A549 (cell line): Measurements from ENCODE around the gene MCTP1. TPM values are rescaled to one million over a fixed set of nuclear protein-coding genes. Genes with fewer than 3 reads are reported as not detected.
A peak's percentile ranks its signal among the peaks of the same experiment; 100 is the strongest.

Experiments used
- ATAC-seq, 2 experiments: fragments of 200-7000 bp in 1 of 2; fragments of >200 bp in 1 of 2; cut with Nextera tagmentation in 1 of 2; cut with Tn5 transposase in 1 of 2; 3 replicates each; pipeline versions ENCODE4 v1.8.0 to v1.9.1; 2018 to 2020; ENCODE audit warnings: mild to moderate bottlenecking in 1 of 2, moderate library complexity in 1 of 2
- CTCF ChIA-PET: fragments of 300-600 bp; sonication (Branson Sonifier 250); formaldehyde crosslinking; extraction: SDS; loops from one replicate; lab custom pipeline; 2021; ENCODE audit warnings: antibody characterized with exemption, inconsistent platforms; lab: Yijun Ruan, JAX
- POLR2A ChIA-PET: fragments of 350-600 bp; formaldehyde crosslinking; extraction: SDS; loops from one replicate; lab custom pipeline; 2021; ENCODE audit warnings: antibody characterized with exemption, inconsistent platforms; lab: Yijun Ruan, JAX
- DNase-seq, 2 experiments: peaks; one replicate each; pipeline versions ENCODE4 v3.0.0 to v3.0.0-alpha.2; 2011 to 2016; ENCODE audit warnings: low read depth in 1 of 2, low spot score in 1 of 2
- FAIRE-seq: peaks from 2 replicates; lab custom pipeline; 2011; peaks lifted over from hg19 to GRCh38; lab: Jason Lieb, UNC
- H3K27ac ChIP-seq, 2 experiments: fragments of >200 bp; sonication (Bioruptor Twin); formaldehyde crosslinking; 3 replicates each; pipeline ENCODE4 v1.5.1; 2016 to 2017
- H3K4me1 ChIP-seq: fragments of >200 bp; sonication (Bioruptor Twin); formaldehyde crosslinking; 3 replicates; pipeline ENCODE4 v1.6.1; 2016
- H3K4me2 ChIP-seq: fragments of >200 bp; sonication (Bioruptor Twin); formaldehyde crosslinking; 3 replicates; pipeline ENCODE4 v1.6.1; 2016
- H3K4me3 ChIP-seq: fragments of >200 bp; sonication (Bioruptor Twin); formaldehyde crosslinking; 3 replicates; pipeline ENCODE4 v1.5.1; 2016
- H3K9me3 ChIP-seq: fragments of >200 bp; sonication (Bioruptor Twin); formaldehyde crosslinking; 3 replicates; pipeline ENCODE4 v1.6.1; 2016
- BHLHE40 ChIP-seq: IDR thresholded peaks from 2 replicates; pipeline ENCODE4 v1.6.1; 2012; ENCODE audit warnings: low read depth, low read length, inconsistent platforms
- CBX2 ChIP-seq: fragments of 200-600 bp; sonication (generic); IDR thresholded peaks from 2 replicates; pipeline ENCODE4 v1.6.1; 2016; ENCODE audit warnings: low read depth, mild to moderate bottlenecking, borderline replicate concordance
- CHD2 ChIP-seq: fragments of 150-350 bp; IDR thresholded peaks from 2 replicates; pipeline ENCODE4 v1.6.1; 2014; ENCODE audit warnings: low read length; ENCODE audit not compliant: partially characterized antibody
- CHD4 ChIP-seq: fragments of 200-600 bp; sonication (generic); IDR thresholded peaks from 2 replicates; pipeline ENCODE4 v1.6.1; 2016; ENCODE audit warnings: antibody characterized with exemption, mild to moderate bottlenecking, borderline replicate concordance
- EHF ChIP-seq: fragments of 250-450 bp; sonication (Bioruptor Pico); IDR thresholded peaks from 2 replicates; pipeline ENCODE4 v1.5.0; 2020; ENCODE audit warnings: mild to moderate bottlenecking
- EP300 ChIP-seq, 2 experiments: fragments of >200 bp; sonication (Bioruptor Twin); formaldehyde crosslinking; IDR thresholded peaks; 2 replicates in 1 of 2; 3 replicates in 1 of 2; pipeline ENCODE4 v1.6.1; 2016 to 2017
- FOSB ChIP-seq: fragments of 250-450 bp; sonication (Bioruptor Pico); IDR thresholded peaks from 2 replicates; pipeline ENCODE4 v1.5.0; 2020; ENCODE audit warnings: mild to moderate bottlenecking, moderate library complexity
- FOSL2 ChIP-seq, 2 experiments: fragments of 450-650 bp in 1 of 2; fragments of >200 bp in 1 of 2; sonication (Bioruptor Twin) in 1 of 2; formaldehyde crosslinking; IDR thresholded peaks; 2 replicates each; pipeline versions ENCODE4 v1.5.0 to v1.6.1; 2016 to 2020; ENCODE audit warnings: mild to moderate bottlenecking in 1 of 2, moderate library complexity in 1 of 2
- GATA3 ChIP-seq: IDR thresholded peaks from 2 replicates; pipeline ENCODE4 v1.6.1; 2012; ENCODE audit warnings: borderline replicate concordance
- HDAC2 ChIP-seq: fragments of 200-600 bp; sonication (generic); IDR thresholded peaks from 2 replicates; pipeline ENCODE4 v1.6.1; 2016
- HOXA7 ChIP-seq: fragments of 250-450 bp; sonication (Bioruptor Pico); IDR thresholded peaks from 2 replicates; pipeline ENCODE4 v1.5.0; 2020; ENCODE audit warnings: mild to moderate bottlenecking, moderate library complexity
- JUN ChIP-seq, 2 experiments: fragments of >200 bp; sonication (Bioruptor Twin); formaldehyde crosslinking; IDR thresholded peaks; 2 replicates in 1 of 2; 3 replicates in 1 of 2; pipeline ENCODE4 v1.6.1; 2016 to 2017
- KDM1A ChIP-seq: fragments of 200-600 bp; sonication (generic); IDR thresholded peaks from 2 replicates; pipeline ENCODE4 v1.6.1; 2016; ENCODE audit warnings: low read depth, mild to moderate bottlenecking
- MAFK ChIP-seq: fragments of 450-650 bp; IDR thresholded peaks from 2 replicates; pipeline ENCODE4 v1.6.1; 2014; ENCODE audit not compliant: partially characterized antibody
- MAZ ChIP-seq: fragments of 150-350 bp; IDR thresholded peaks from 2 replicates; pipeline ENCODE4 v1.6.1; 2014; ENCODE audit warnings: antibody characterized with exemption, low read depth, low read length, borderline replicate concordance
- NFE2L2 ChIP-seq: fragments of 150-350 bp; conservative IDR thresholded peaks from 2 replicates; pipeline ENCODE4 v1.6.1; 2014; ENCODE audit warnings: low read length
- NR3C1 ChIP-seq: fragments of >200 bp; sonication (Bioruptor Twin); formaldehyde crosslinking; IDR thresholded peaks from 3 replicates; pipeline ENCODE4 v1.6.1; 2017
- PHF8 ChIP-seq: fragments of 200-600 bp; sonication (generic); IDR thresholded peaks from 2 replicates; pipeline ENCODE4 v1.6.1; 2016; ENCODE audit warnings: low read depth, mild to moderate bottlenecking, antibody characterized with exemption, moderate library complexity, borderline replicate concordance
- RAD21 ChIP-seq, 2 experiments: fragments of >200 bp in 1 of 2; sonication (Bioruptor Twin) in 1 of 2; formaldehyde crosslinking in 1 of 2; IDR thresholded peaks in 1 of 2; conservative IDR thresholded peaks in 1 of 2; 2 replicates in 1 of 2; 3 replicates in 1 of 2; pipeline ENCODE4 v1.6.1; 2012 to 2018; ENCODE audit warnings: inconsistent platforms in 1 of 2
- RCOR1 ChIP-seq: fragments of 150-350 bp; IDR thresholded peaks from 2 replicates; pipeline ENCODE4 v1.6.1; 2014; ENCODE audit warnings: antibody characterized with exemption, low read length, low read depth
- WGBS: methylation state at CpG from one replicate; pipeline ENCODE4 v1.1.6; 2017; ENCODE audit errors: missing lambda C conversion rate; 5-methylcytosine and 5-hydroxymethylcytosine counted together
- polyA plus RNA-seq, 4 experiments: library from polyadenylated mRNA; depleted of rRNA in 3 of 4; stranded (reverse); fragments of >200 nt; fragmentation: RNase III in 1 of 4; extraction: RNeasy Plus Mini Kit Qiagen cat#74134 plus additional on column Dnase treatment in 1 of 4; gene quantifications; 2 replicates in 3 of 4; 3 replicates in 1 of 4; pipeline ENCODE4 v1.2.3, GENCODE V29; 2011 to 2017
- TF ChIP-seq, protein P1 (sequence below): fragments of 250-450 bp; sonication (Bioruptor Pico); IDR thresholded peaks from 2 replicates; pipeline ENCODE4 v1.5.0; 2020; ENCODE audit warnings: low read depth, mild to moderate bottlenecking, moderate library complexity
- TF ChIP-seq, protein P2 (sequence below): fragments of >200 bp; sonication (Bioruptor Twin); formaldehyde crosslinking; IDR thresholded peaks from 3 replicates; pipeline ENCODE4 v1.5.1; 2016
- TF ChIP-seq, protein P3 (sequence below): fragments of 150-350 bp; IDR thresholded peaks from 2 replicates; pipeline ENCODE4 v1.6.1; 2014; ENCODE audit warnings: low read depth, mild to moderate bottlenecking, low read length

MCTP1 gene
- polyA plus RNA-seq, 2 of the 4 experiments (the other 2 are of a cell fraction): 5.4 to 6.9 TPM

DNA sequence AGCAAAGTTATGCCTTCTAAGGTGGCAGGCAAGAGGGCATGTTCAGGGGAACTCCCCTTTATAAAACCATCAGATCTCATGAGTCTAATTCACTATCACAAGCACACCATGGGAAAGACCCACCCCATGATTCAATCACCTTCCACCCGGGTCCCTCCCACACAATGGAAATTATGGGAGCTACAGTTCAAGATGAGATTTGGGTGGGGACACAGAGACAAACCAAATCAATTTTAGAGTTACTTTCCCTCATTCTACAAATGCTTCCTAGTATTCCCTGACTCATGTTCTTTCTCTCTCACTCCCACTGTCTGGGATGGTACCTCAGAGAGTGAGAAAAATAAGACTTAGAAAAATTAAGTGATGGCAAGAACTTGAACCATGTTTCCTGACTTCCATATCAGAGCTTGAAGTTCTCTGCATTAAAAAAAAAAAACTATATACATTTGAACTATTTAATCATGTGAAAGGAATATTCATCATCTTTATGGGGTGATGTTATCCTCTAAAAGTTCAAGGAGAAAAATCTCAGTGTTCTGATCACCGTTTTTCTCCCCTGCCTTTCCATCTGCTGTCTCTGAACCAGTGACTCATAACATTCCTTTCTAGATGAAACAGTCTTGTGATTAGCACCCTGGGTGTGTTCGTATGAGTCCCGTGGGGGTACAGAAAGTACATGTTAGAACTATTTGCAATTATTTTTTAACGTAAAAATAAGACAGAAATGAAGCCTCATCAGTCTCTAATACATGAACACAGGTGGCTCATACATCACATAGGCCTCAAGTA lies 383.5 kb downstream of the MCTP1 start:
- no peak for FAIRE-seq
- CTCF ChIA-PET: no interaction called here

DNA sequence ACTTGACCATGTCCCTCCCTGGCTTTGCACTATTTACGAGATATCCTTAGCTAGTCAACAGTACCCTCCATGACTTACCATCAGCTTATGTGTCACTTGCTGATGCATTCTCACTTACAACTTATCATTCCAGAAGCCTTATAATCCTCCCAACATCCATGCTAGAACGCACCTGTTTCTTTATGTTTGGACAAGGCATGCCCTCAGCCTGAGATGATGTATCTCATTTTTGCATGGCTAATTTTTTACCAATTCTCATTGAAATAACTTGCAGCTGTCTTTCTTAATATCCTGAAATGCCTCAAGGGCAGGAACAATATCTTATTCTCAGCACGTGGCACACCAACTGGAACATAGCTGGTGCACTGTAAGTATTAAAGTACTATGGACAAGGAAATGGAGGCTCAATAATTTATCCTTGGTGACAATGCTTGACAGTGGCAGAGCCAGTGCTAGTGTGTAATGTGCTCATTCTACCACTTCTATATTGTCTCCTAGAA lies 384.8 kb downstream of the MCTP1 start:
- ChIA-PET POLR2A (no interaction called here), CTCF (no interaction called here)
- FAIRE-seq: no peak
- no peak for TF ChIP-seq CHD2
- TF ChIP-seq, protein P1, sequence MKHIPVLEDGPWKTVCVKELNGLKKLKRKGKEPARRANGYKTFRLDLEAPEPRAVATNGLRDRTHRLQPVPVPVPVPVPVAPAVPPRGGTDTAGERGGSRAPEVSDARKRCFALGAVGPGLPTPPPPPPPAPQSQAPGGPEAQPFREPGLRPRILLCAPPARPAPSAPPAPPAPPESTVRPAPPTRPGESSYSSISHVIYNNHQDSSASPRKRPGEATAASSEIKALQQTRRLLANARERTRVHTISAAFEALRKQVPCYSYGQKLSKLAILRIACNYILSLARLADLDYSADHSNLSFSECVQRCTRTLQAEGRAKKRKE (CRISPR knock-in tag): no peak
- no peak for TF ChIP-seq NR3C1
- TF ChIP-seq RCOR1: no peak
- no peak for TF ChIP-seq NFE2L2
- no peak for TF ChIP-seq EP300 (IDR thresholded peaks at IDR 0.05)
- TF ChIP-seq HDAC2: no peak
- TF ChIP-seq EHF (CRISPR knock-in tag): no peak
- TF ChIP-seq CBX2: no peak
- TF ChIP-seq FOSB: no peak
- no peak for TF ChIP-seq PHF8
- Histone ChIP-seq H3K4me1 (peaks cover 12% of the 10 kb centered on the region; the same call in 2 of the 3 replicates), H3K9me3 (no peaks in the 10 kb centered on the region), H3K4me3 (no peak overlapping the region), H3K4me2 (no peak overlapping the region), H3K27ac (no peak overlapping the region; a peak in 1 of 6 replicates)
- no peak for DNase-seq
- no peak for ATAC-seq
- 69% methylated on average over 3 of the region's 3 CpGs for WGBS

More for the DNA sequence above, 383.5 kb downstream of the MCTP1 start:
- POLR2A ChIA-PET: no interaction called here
- Histone ChIP-seq H3K4me2 (peak overlapping the region; percentile 33), H3K4me3 (no peak overlapping the region), H3K27ac (peak overlapping the region; percentile 3 to 38; a peak in 2 of 6 replicates), H3K4me1 (peaks cover 12% of the 10 kb centered on the region; the same call in 2 of the 3 replicates), H3K9me3 (no peaks in the 10 kb centered on the region)
- no peak for TF ChIP-seq FOSB
- no peak for TF ChIP-seq JUN (IDR thresholded peaks at IDR 0.05)
- 0 out of 2 replicates have a peak, but pooled peaks have one; percentile 25 for TF ChIP-seq FOSL2 (IDR thresholded peaks at IDR 0.05)
- peak; percentile 56 for TF ChIP-seq FOSL2 (CRISPR knock-in tag; IDR thresholded peaks at IDR 0.05)
- TF ChIP-seq PHF8: no peak
- no peak for TF ChIP-seq MAFK
- TF ChIP-seq RCOR1: no peak
- TF ChIP-seq CHD4: no peak
- no peak for TF ChIP-seq KDM1A
- 13% methylated on average over 5 of the region's 5 CpGs for whole genome bisulfite sequencing
- peak; percentile 36 to 78; a peak in 3 of 6 replicates for ATAC-seq
- DNase-seq: peak in 1 of 2 experiments; percentile 15

DNA sequence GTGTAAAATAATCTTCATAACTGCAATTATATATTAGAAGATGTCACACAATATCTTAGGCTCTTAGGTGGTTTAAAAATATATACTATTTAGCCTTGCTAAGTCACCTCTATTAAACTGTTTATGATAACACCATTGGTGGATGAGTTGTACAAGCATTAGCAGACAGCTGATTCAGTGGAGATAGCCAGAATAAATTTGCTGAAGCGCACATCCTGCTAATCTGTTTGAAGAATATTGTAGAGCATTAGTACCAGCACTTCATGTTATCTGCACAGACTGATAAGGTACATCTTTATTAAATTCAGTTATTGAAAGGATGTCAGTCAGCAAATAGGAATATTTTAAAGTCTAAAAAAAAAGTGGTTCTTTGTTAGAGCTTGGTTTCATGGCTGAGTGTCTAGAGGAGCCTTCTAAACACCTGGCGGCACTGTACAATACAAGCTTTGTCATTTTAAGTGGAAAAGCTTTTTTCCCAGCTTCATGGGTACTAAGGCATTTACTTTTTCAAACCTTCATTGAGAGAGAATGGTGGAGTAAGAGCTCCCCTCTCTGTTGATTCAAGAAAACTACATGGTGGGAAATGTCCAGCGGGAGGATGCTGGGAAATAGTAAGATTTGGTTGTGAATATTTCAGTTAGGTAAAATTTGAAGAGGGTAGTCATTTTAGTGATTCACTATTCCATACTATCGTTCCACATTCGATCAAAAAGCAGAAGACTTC lies 391.3 kb downstream of the MCTP1 start:
- Histone ChIP-seq H3K4me1 (no peaks in the 10 kb centered on the region), H3K27ac (no peak overlapping the region), H3K4me3 (no peak overlapping the region), H3K4me2 (no peak overlapping the region), H3K9me3 (no peaks in the 10 kb centered on the region)
- no peak for FAIRE-seq
- POLR2A ChIA-PET: no interaction called here
- no peak for TF ChIP-seq EHF (CRISPR knock-in tag)
- no peak for TF ChIP-seq KDM1A
- peak; percentile 26 to 40; a peak in 1 of 5 replicates for TF ChIP-seq RAD21 (conservative IDR thresholded peaks at IDR 0.05 in 1 of 2, IDR thresholded peaks at IDR 0.05 in 1 of 2)
- no peak for TF ChIP-seq GATA3
- no peak for TF ChIP-seq JUN (IDR thresholded peaks at IDR 0.05)
- no peak for TF ChIP-seq BHLHE40
- TF ChIP-seq, protein P2, sequence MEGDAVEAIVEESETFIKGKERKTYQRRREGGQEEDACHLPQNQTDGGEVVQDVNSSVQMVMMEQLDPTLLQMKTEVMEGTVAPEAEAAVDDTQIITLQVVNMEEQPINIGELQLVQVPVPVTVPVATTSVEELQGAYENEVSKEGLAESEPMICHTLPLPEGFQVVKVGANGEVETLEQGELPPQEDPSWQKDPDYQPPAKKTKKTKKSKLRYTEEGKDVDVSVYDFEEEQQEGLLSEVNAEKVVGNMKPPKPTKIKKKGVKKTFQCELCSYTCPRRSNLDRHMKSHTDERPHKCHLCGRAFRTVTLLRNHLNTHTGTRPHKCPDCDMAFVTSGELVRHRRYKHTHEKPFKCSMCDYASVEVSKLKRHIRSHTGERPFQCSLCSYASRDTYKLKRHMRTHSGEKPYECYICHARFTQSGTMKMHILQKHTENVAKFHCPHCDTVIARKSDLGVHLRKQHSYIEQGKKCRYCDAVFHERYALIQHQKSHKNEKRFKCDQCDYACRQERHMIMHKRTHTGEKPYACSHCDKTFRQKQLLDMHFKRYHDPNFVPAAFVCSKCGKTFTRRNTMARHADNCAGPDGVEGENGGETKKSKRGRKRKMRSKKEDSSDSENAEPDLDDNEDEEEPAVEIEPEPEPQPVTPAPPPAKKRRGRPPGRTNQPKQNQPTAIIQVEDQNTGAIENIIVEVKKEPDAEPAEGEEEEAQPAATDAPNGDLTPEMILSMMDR: 0 out of 3 replicates have a peak, but pooled peaks have one; percentile 22
- TF ChIP-seq NFE2L2: no peak
- TF ChIP-seq HOXA7 (CRISPR knock-in tag): no peak
- TF ChIP-seq, protein P3, sequence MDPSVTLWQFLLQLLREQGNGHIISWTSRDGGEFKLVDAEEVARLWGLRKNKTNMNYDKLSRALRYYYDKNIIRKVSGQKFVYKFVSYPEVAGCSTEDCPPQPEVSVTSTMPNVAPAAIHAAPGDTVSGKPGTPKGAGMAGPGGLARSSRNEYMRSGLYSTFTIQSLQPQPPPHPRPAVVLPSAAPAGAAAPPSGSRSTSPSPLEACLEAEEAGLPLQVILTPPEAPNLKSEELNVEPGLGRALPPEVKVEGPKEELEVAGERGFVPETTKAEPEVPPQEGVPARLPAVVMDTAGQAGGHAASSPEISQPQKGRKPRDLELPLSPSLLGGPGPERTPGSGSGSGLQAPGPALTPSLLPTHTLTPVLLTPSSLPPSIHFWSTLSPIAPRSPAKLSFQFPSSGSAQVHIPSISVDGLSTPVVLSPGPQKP: no peak
- TF ChIP-seq FOSB: no peak
- TF ChIP-seq PHF8: no peak
- no peak for TF ChIP-seq MAZ
- peak in 1 of 2 experiments; percentile 12 for DNase-seq
- ATAC-seq: 0 out of 6 replicates have a peak, but pooled peaks of 1 of the 2 experiments have one; percentile 28
- CTCF ChIA-PET: interaction anchor here (0.6 to 1.1 kb wide), 3 partner anchors 8 to 37 kb away, joined by 3 to 4 read pairs (median 3); no protein-coding TSS in a partner anchor
- WGBS: 65% methylated on average over 5 of the region's 5 CpGs
